ENCODE data around the gene AIF1L. TPM values are rescaled to one million over a fixed set of nuclear protein-coding genes. Genes with fewer than 3 reads are reported as not detected.

Gene AIF1L
- total RNA-seq, 4 donors from 2014 or later = 42.9 to 55.9 (median 50.0) TPM

DNA sequence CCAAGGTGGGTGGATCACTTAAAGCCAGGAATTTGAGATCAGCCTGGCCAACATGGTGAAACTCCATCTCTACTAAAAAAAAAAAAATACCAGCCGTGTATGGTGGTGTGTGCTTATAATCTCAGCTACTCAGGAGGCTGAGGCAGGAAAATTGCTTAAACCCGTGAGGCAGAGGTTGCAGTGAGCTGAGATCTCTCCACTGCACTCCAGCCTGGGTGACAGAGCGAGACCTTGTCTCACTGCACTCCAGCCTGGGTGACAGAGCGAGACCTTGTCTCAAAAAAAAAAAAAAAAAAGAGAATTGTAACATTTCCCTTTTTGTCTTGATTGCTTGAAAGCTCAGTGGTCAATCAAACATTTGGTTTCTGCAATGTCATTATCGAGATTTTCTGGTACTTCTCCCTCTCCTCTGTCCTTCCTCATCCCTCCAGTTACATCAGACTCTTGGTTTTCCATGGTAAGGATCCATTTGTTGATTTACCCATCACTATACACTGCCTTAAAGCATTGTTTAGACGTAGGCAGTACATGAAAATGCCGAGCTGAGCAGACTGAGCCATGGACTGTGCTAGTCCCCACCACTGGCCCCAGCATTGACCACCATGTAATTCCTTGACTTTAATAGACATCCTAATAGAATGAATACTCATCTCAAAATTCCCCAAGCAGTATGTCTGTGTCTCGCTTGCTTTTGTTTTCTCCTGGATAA is 11.5 kb upstream of the AIF1L start:
- Histone ChIP-seq H3K4me3 (no peak overlapping the region), H3K4me1 (no peaks in the 10 kb centered on the region), H3K27ac (no peak overlapping the region), H3K36me3 (no peaks in the 10 kb centered on the region), H3K27me3 (no peaks in the 10 kb centered on the region), H3K9me3 (no peaks in the 10 kb centered on the region)
- DNase-seq (ENCODE audit: low spot score in 2 of 2) = no peak
- WGBS, 2 donors = 67 to 76% methylated on average over 8 of the region's 8 CpGs
- TF ChIP-seq, protein P1, sequence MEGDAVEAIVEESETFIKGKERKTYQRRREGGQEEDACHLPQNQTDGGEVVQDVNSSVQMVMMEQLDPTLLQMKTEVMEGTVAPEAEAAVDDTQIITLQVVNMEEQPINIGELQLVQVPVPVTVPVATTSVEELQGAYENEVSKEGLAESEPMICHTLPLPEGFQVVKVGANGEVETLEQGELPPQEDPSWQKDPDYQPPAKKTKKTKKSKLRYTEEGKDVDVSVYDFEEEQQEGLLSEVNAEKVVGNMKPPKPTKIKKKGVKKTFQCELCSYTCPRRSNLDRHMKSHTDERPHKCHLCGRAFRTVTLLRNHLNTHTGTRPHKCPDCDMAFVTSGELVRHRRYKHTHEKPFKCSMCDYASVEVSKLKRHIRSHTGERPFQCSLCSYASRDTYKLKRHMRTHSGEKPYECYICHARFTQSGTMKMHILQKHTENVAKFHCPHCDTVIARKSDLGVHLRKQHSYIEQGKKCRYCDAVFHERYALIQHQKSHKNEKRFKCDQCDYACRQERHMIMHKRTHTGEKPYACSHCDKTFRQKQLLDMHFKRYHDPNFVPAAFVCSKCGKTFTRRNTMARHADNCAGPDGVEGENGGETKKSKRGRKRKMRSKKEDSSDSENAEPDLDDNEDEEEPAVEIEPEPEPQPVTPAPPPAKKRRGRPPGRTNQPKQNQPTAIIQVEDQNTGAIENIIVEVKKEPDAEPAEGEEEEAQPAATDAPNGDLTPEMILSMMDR (IDR thresholded peaks at IDR 0.05) = no peak
- TF ChIP-seq POLR2A (IDR thresholded peaks at IDR 0.05) (no peak), EP300 (IDR thresholded peaks at IDR 0.05) (no peak)

- Histone ChIP-seq H3K9me3 (no peaks in the 10 kb centered on the region), H3K27ac (no peak overlapping the region), H3K36me3 (no peaks in the 10 kb centered on the region), H3K4me3 (no peak overlapping the region), H3K4me1 (no peaks in the 10 kb centered on the region), H3K27me3 (no peaks in the 10 kb centered on the region)
- DNase-seq (ENCODE audit: low spot score in 2 of 2) = no peak
- TF ChIP-seq POLR2A (IDR thresholded peaks at IDR 0.05) (no peak), EP300 (IDR thresholded peaks at IDR 0.05) (no peak)
- TF ChIP-seq, protein P1 (IDR thresholded peaks at IDR 0.05) = no peak
- 74 to 85% methylated on average over 23 of the region's 23 CpGs for WGBS, 2 donors
Measured at GRCh38 chr9:131085370-131086122, 10.8 kb upstream of the AIF1L start.

GRCh38 chr9:131087354-131087893 is 8.9 kb upstream of the AIF1L start:
- no peaks in the 10 kb centered on the region for H3K9me3 ChIP-seq
- no peak for DNase-seq (ENCODE audit: low spot score in 2 of 2)
- H3K4me3 ChIP-seq = no peak overlapping the region
- H3K36me3 ChIP-seq = no peaks in the 10 kb centered on the region
- peaks cover 0 to 3% of the 10 kb centered on the region in 2 donors for H3K27me3 ChIP-seq
- H3K27ac ChIP-seq = no peak overlapping the region
- TF ChIP-seq EP300 (IDR thresholded peaks at IDR 0.05) = no peak
- TF ChIP-seq, protein P1 (IDR thresholded peaks at IDR 0.05) = no peak
- TF ChIP-seq POLR2A (IDR thresholded peaks at IDR 0.05) = no peak
- no peaks in the 10 kb centered on the region for H3K4me1 ChIP-seq
- 89 to 90% methylated on average over 14 to 18 of the region's 19 CpGs for WGBS, 2 donors

DNA sequence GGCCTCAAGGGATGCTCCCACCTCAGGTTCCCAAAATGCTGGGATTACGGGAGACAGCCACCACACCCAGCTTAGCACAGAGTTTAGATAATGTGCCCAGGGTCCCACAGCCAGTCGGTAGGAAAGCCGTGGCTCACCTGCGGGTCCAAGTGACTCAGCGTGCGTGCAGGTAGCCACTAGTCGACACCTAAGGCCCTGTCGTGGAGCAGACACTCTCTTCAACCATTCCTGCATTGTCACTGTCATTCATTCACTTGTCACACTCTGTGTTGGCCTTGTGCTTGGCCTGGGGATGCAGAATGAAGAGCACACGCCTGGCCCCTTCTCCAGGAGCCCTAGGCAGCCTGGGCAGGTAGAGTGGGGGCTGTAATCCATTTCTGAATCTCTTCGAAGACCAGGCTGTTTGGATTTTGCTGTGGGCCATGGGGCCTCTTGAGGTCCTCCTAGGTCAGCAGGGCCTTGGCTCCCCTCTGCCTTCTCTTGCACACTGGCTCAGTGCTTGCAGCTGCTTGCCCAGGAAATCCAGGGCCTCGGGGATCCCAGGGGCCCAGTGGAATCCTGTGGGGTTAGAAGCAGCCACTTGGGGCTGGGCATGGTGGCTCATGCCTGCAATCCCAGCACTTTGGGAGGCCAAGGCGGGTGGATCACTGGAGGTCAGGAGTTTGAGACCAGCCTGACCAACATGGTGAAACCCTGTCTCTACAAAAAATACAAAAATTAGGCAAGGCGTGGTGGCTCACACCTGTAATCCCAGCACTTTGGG is 6.1 kb upstream of the AIF1L start:
- H3K4me3 ChIP-seq = no peak overlapping the region
- no peak overlapping the region for H3K27ac ChIP-seq
- peaks cover 0 to 23% of the 10 kb centered on the region in 2 donors for H3K27me3 ChIP-seq
- 86 to 92% methylated on average over 13 of the region's 13 CpGs for WGBS, 2 donors
- no peaks in the 10 kb centered on the region for H3K4me1 ChIP-seq
- DNase-seq (ENCODE audit: low spot score in 2 of 2) = no peak
- H3K36me3 ChIP-seq = no peaks in the 10 kb centered on the region
- TF ChIP-seq EP300 (IDR thresholded peaks at IDR 0.05) = no peak
- H3K9me3 ChIP-seq = no peaks in the 10 kb centered on the region

DNA sequence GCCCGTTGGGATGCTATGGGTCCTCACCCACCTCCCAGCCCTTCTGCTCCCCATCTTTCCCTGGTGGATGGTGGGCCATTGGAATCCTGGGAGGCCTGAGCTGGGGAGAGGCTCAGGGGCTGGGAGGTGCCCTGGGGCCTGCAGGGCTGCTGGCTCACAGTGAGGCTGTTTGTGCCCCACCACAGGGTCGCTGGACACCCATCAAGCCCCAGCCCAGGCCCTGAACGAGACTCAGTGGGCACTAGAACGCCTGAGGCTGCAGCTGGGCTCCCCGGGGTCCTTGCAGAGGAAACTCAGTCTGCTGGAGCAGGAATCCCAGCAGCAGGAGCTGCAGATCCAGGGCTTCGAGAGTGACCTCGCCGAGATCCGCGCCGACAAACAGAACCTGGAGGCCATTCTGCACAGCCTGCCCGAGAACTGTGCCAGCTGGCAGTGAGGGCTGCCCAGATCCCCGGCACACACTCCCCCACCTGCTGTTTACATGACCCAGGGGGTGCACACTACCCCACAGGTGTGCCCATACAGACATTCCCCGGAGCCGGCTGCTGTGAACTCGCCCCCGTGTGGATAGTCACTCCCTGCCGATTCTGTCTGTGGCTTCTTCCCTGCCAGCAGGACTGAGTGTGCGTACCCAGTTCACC is 4.9 kb upstream of the AIF1L start:
- Histone ChIP-seq H3K9me3 (no peaks in the 10 kb centered on the region), H3K4me1 (peaks cover 0 to 11% (median under 1%) of the 10 kb centered on the region in 4 donors), H3K36me3 (no peaks in the 10 kb centered on the region), H3K27me3 (peaks cover 0 to 28% of the 10 kb centered on the region in 2 donors), H3K4me3 (no peak overlapping the region), H3K27ac (no peak overlapping the region)
- WGBS, 2 donors = 82 to 89% methylated on average over 7 to 13 of the region's 19 CpGs
- DNase-seq (ENCODE audit: low spot score in 2 of 2) = no peak
- TF ChIP-seq, protein P1 (IDR thresholded peaks at IDR 0.05) = no peak
- TF ChIP-seq EP300 (IDR thresholded peaks at IDR 0.05) = no peak
- TF ChIP-seq POLR2A (IDR thresholded peaks at IDR 0.05) = no peak
